RWPE1 (cell line): Measurements from ENCODE around the gene PDIA5.

Experiments used
- CTCF ChIA-PET: fragments of 350-600 bp; sonication (Branson Sonifier 250); formaldehyde crosslinking; extraction: SDS; loops from one replicate; lab custom pipeline; 2021; lab: Yijun Ruan, JAX
- POLR2A ChIA-PET: fragments of 400-600 bp; formaldehyde crosslinking; extraction: SDS; loops from one replicate; lab custom pipeline; 2020; ENCODE audit warnings: antibody characterized with exemption; ENCODE audit not compliant: low non-redundant PET; lab: Yijun Ruan, JAX
- DNase-seq: peaks from one replicate; pipeline ENCODE4 v3.0.0; 2012; ENCODE audit warnings: low spot score
- H3K27ac ChIP-seq: fragments of 450-650 bp; 2 replicates; pipeline ENCODE4 v1.5.1; 2017
- CTCF ChIP-seq: fragments of 450-650 bp; conservative IDR thresholded peaks from 2 replicates; pipeline ENCODE4 v1.5.1; 2017; ENCODE audit warnings: low read depth, mild to moderate bottlenecking

PDIA5 gene

GRCh38 chr3:123141276-123141675, 74.5 kb downstream of the PDIA5 start:
- POLR2A ChIA-PET: no interaction called here
- CTCF ChIA-PET: interaction anchor here (0.6 kb wide), 1 partner anchor 1516 kb away, joined by 3 read pairs; no protein-coding TSS in a partner anchor
- no peak for TF ChIP-seq CTCF
- DNase-seq: no peak
- H3K27ac ChIP-seq: no peak overlapping the region

- TF ChIP-seq CTCF: no peak
- ChIA-PET CTCF (interaction anchor here (0.7 kb wide), 2 partner anchors 45 to 1462 kb away, joined by 3 read pairs; no protein-coding TSS in a partner anchor), POLR2A (no interaction called here)
- 0 out of 2 replicates have a peak overlapping the region, but pooled peaks have one; percentile 14 for H3K27ac ChIP-seq
- no peak for DNase-seq
Observed at GRCh38 chr3:123143669-123144411, 77.0 kb downstream of the PDIA5 start.

- TF ChIP-seq CTCF: no peak
- no peak for DNase-seq
- CTCF ChIA-PET: no interaction called here
- H3K27ac ChIP-seq: no peak overlapping the region
- POLR2A ChIA-PET: no interaction called here
Observed at GRCh38 chr3:123147754-123148535, 81.1 kb downstream of the PDIA5 start.

GRCh38 chr3:123148772-123149171, 81.9 kb downstream of the PDIA5 start:
- H3K27ac ChIP-seq: no peak overlapping the region
- ChIA-PET CTCF (no interaction called here), POLR2A (no interaction called here)
- no peak for DNase-seq
- TF ChIP-seq CTCF: no peak

GRCh38 chr3:123149525-123149924, 82.7 kb downstream of the PDIA5 start:
- no peak for TF ChIP-seq CTCF
- POLR2A ChIA-PET: interaction anchor here (0.5 kb wide), 1 partner anchor 23 kb away, joined by 3 read pairs; no protein-coding TSS in a partner anchor
- no peak for DNase-seq
- CTCF ChIA-PET: no interaction called here
- H3K27ac ChIP-seq: no peak overlapping the region

- DNase-seq: no peak
- no peak for TF ChIP-seq CTCF
- H3K27ac ChIP-seq: peak overlapping the region; percentile 36
- CTCF ChIA-PET: no interaction called here
- POLR2A ChIA-PET: no interaction called here
Observed at GRCh38 chr3:123150449-123151215, 83.8 kb downstream of the PDIA5 start.
